GM18867 (cell line): Measurements from ENCODE around the gene POLR2M.

Source experiments
- ATAC-seq: cut with Tn5 transposase; IDR thresholded peaks from one replicate; pipeline ENCODE4 v1.9.1; 2021; ENCODE audit warnings: mild to moderate bottlenecking, moderate library complexity; ENCODE audit not compliant: unreplicated experiment

Gene POLR2M

GRCh38 chr15:57691082-57691481, 15.4 kb upstream of the POLR2M start:
- no peak for ATAC-seq

GRCh38 chr15:57692709-57693108, 13.8 kb upstream of the POLR2M start:
- no peak for ATAC-seq

- ATAC-seq = no peak
Measured at GRCh38 chr15:57694279-57694678, 12.2 kb upstream of the POLR2M start.

GRCh38 chr15:57696146-57696545, 10.4 kb upstream of the POLR2M start:
- ATAC-seq = no peak

GRCh38 chr15:57697588-57697987, 8.9 kb upstream of the POLR2M start:
- ATAC-seq = no peak

- no peak for ATAC-seq
Measured at GRCh38 chr15:57698243-57698642, 8.3 kb upstream of the POLR2M start.

GRCh38 chr15:57698991-57699390, 7.5 kb upstream of the POLR2M start:
- no peak for ATAC-seq

GRCh38 chr15:57703387-57703786, 3.1 kb upstream of the POLR2M start:
- ATAC-seq = no peak

- ATAC-seq = no peak
Measured at GRCh38 chr15:57704441-57704840, 2.1 kb upstream of the POLR2M start.

GRCh38 chr15:57705746-57706404, 639 bp upstream of the POLR2M start:
- ATAC-seq = no peak

- ATAC-seq = no peak
Measured at GRCh38 chr15:57708047-57708446, 1.5 kb downstream of the POLR2M start.

GRCh38 chr15:57718309-57718708, 11.8 kb downstream of the POLR2M start:
- no peak for ATAC-seq

- no peak for ATAC-seq
Measured at GRCh38 chr15:57720867-57721266, 14.4 kb downstream of the POLR2M start.

- no peak for ATAC-seq
Measured at GRCh38 chr15:57726411-57726810, 19.9 kb downstream of the POLR2M start.

- no peak for ATAC-seq
Measured at GRCh38 chr15:57727031-57727430, 20.5 kb downstream of the POLR2M start.

- no peak for ATAC-seq
Measured at GRCh38 chr15:57728436-57728835, 21.9 kb downstream of the POLR2M start.

GRCh38 chr15:57730876-57731275, 24.4 kb downstream of the POLR2M start:
- no peak for ATAC-seq

- ATAC-seq = no peak
Measured at GRCh38 chr15:57731530-57732103, 25.1 kb downstream of the POLR2M start.

GRCh38 chr15:57732526-57733331, 26.2 kb downstream of the POLR2M start:
- no peak for ATAC-seq

- no peak for ATAC-seq
Measured at GRCh38 chr15:57734860-57735259, 28.3 kb downstream of the POLR2M start.

- no peak for ATAC-seq
Measured at GRCh38 chr15:57735431-57735830, 28.9 kb downstream of the POLR2M start.

GRCh38 chr15:57735891-57736290, 29.4 kb downstream of the POLR2M start:
- no peak for ATAC-seq
